Left ventricle myocardium superior (tissue), 1 donor: Measurements from ENCODE around the gene CSTF2T. TPM values are rescaled to one million over a fixed set of nuclear protein-coding genes. Genes with fewer than 3 reads are reported as not detected.
A peak's percentile ranks its signal among the peaks of the same experiment; 100 is the strongest.

Experiments used
- ATAC-seq: fragments of 200-7000 bp; cut with Tn5 transposase; one replicate; pipeline ENCODE4 v1.9.1; 2020; ENCODE audit warnings: mild to moderate bottlenecking, moderate library complexity
- DNase-seq: peaks from one replicate; pipeline ENCODE4 v3.0.0-alpha.2; 2020
- intact Hi-C: fragments of 100-400 bp; cut with micrococcal nuclease; formaldehyde crosslinking; loops from one replicate; pipeline ENCODE4 v1.11.0; 2022
- total RNA-seq: library from RNA; stranded (reverse); fragmentation: NEBNext Ultra II Directional; extraction: Animal tissue kit (Norgen Biotek cat#: 25700); gene quantifications from one replicate; pipeline ENCODE4 v1.2.1, GENCODE V29; 2021
- donor health status: DM: no; HTN: yes; CAD: no; lungs with severe emphysema.

The CSTF2T gene
- total RNA-seq, 1 donor from 2014 or later: 21.3 TPM

GRCh38 chr10:51658000-51658399 is 41.4 kb downstream of the CSTF2T start:
- intact Hi-C loops: no loop called here
- DNase-seq: no peak
- ATAC-seq: no peak

GRCh38 chr10:51656503-51656902 is 42.9 kb downstream of the CSTF2T start:
- no peak for DNase-seq
- ATAC-seq: no peak
- intact Hi-C loops: no loop called here

GRCh38 chr10:51654918-51655317 is 44.5 kb downstream of the CSTF2T start:
- ATAC-seq: no peak
- intact Hi-C loops: no loop called here
- DNase-seq: no peak

- intact Hi-C loops: no loop called here
- DNase-seq (no peak), ATAC-seq (peak; percentile 53)
These were observed 46.4 kb downstream of the CSTF2T start for GRCh38 chr10:51653025-51653424.

DNA sequence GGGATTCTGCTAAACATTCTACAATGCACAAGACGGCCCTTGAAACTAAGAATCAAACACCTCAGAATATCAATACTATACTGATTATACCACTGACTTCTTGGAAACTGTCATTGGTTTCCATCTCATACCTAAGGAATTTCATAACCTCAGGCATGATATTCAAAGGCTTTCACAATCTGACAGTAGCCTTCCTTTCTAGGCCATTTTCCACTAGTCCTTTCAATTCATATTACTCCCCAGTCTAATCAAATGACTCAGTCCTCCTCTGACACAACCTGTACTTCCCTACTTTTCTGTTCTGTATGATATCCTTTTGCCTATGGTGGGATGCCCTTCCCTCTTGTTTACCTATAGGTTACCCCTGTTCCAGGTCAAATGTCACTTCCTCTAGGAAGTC is 48.3 kb downstream of the CSTF2T start:
- intact Hi-C loops: no loop called here
- DNase-seq (no peak), ATAC-seq (no peak)

- intact Hi-C loops: no loop called here
- DNase-seq: no peak
- ATAC-seq: no peak
These were observed 50.3 kb downstream of the CSTF2T start for GRCh38 chr10:51649064-51649463.
